ENCODE data around the gene PCGF1. TPM values are rescaled to one million over a fixed set of nuclear protein-coding genes. Genes with fewer than 3 reads are reported as not detected.

PCGF1 gene
- total and polyA plus RNA-seq, 2 of the 8 experiments (the other 6 are each of a cell fraction or from before 2014, with no cell fraction given): 10.0 to 23.7 TPM

GRCh38 chr2:74461187-74462053 is 46.1 kb downstream of the PCGF1 start (continued):
- TF ChIP-seq CHD7 (IDR thresholded peaks at IDR 0.05; ENCODE audit: insufficient replicate concordance, low read length) (no peak), KDM1A (IDR thresholded peaks at IDR 0.05; ENCODE audit: borderline replicate concordance, low read length) (no peak), YY1 (IDR thresholded peaks at IDR 0.05; ENCODE audit: low read depth, low read length) (peak; percentile 31; the same call in 1 of the 2 replicates), RBBP5 (IDR thresholded peaks at IDR 0.05; ENCODE audit: borderline replicate concordance, low read depth, low read length) (no peak), JUND (IDR thresholded peaks at IDR 0.05; ENCODE audit: low read length) (no peak), SRF (IDR thresholded peaks at IDR 0.05; ENCODE audit: low read depth, low read length) (peak; percentile 82), TEAD4 (IDR thresholded peaks at IDR 0.05; ENCODE audit: low read depth, low read length) (no peak), CREB1 (IDR thresholded peaks at IDR 0.05) (no peak), SIRT6 (IDR thresholded peaks at IDR 0.05; ENCODE audit: low read length) (no peak), SIX5 (IDR thresholded peaks at IDR 0.05; ENCODE audit: low read depth, low read length) (no peak), CTBP2 (IDR thresholded peaks at IDR 0.05; ENCODE audit: borderline replicate concordance, insufficient read depth, insufficient read length, low read length) (no peak)
